ENCODE data around the gene SDSL.

Gene SDSL

DNA sequence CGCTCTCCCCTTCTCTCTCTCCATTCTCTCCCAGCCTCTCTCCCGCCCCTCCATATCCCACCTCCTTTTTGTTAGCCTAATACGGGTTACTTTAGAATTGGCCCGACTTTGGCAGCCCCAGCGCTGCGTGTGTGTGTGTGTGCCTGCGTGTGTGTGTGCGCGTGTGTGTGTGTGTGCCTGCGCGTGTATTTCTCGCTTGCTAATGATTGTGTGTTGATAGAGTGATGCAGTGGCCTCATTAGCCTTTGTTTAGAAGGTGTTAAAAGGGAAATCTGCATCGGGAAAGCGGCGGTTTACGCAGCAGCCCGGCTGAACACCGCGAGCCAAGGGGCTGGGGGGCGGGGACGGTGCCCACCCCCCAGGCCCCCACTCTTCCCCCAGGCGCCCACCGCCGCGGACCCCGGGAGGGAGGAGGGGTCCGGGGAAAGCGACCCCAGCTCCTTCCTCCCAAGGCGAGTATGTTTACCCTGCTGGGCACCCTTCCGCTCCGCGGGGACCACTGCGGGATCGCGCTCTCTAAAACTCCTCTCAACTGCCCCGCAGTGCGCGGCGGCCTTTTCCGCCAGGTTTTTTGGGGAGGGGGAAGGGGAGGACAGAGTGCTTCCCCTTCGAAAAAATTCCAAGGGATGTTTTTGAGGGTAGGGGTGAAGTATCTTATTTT, 56.3 kb downstream of the SDSL start:
- H3K79me2 ChIP-seq (ENCODE audit: insufficient read depth, low read length) = no peaks in the 10 kb centered on the region
- no peaks in the 10 kb centered on the region for H3K9me2 ChIP-seq (replicated peaks; ENCODE audit: low read depth, low read length)
- H3K4me3 ChIP-seq (ENCODE audit: low read length, poor library complexity, severe bottlenecking) = no peak overlapping the region
- TF ChIP-seq, protein P1, sequence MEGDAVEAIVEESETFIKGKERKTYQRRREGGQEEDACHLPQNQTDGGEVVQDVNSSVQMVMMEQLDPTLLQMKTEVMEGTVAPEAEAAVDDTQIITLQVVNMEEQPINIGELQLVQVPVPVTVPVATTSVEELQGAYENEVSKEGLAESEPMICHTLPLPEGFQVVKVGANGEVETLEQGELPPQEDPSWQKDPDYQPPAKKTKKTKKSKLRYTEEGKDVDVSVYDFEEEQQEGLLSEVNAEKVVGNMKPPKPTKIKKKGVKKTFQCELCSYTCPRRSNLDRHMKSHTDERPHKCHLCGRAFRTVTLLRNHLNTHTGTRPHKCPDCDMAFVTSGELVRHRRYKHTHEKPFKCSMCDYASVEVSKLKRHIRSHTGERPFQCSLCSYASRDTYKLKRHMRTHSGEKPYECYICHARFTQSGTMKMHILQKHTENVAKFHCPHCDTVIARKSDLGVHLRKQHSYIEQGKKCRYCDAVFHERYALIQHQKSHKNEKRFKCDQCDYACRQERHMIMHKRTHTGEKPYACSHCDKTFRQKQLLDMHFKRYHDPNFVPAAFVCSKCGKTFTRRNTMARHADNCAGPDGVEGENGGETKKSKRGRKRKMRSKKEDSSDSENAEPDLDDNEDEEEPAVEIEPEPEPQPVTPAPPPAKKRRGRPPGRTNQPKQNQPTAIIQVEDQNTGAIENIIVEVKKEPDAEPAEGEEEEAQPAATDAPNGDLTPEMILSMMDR (conservative IDR thresholded peaks at IDR 0.05; ENCODE audit: low read length) = no peak
- no peak for TF ChIP-seq EZH2phosphoT487 (IDR thresholded peaks at IDR 0.05; ENCODE audit: borderline replicate concordance)
- no peak overlapping the region for H3K9ac ChIP-seq (ENCODE audit: low read depth, low read length, poor library complexity, severe bottlenecking)
- no peaks in the 10 kb centered on the region for H3K36me3 ChIP-seq (ENCODE audit: insufficient read depth, low read length)
- H4K20me1 ChIP-seq (ENCODE audit: insufficient read depth, low read length, poor library complexity, severe bottlenecking) = no peaks in the 10 kb centered on the region
- H2AFZ ChIP-seq (ENCODE audit: low read length) = no peak overlapping the region
- H3K27me3 ChIP-seq (ENCODE audit: insufficient read depth, low read length, poor library complexity, severe bottlenecking) = no peaks in the 10 kb centered on the region
- no peaks in the 10 kb centered on the region for H3K4me1 ChIP-seq (ENCODE audit: insufficient read depth, low read length, poor library complexity, severe bottlenecking)
- no peak overlapping the region for H3K4me2 ChIP-seq (ENCODE audit: low read depth, low read length, poor library complexity, severe bottlenecking)
- H3K9me3 ChIP-seq (ENCODE audit: insufficient read depth, low read depth, low read length) = no peaks in the 10 kb centered on the region
- no peaks in the 10 kb centered on the region for H3F3A ChIP-seq (ENCODE audit: low read depth)

DNA sequence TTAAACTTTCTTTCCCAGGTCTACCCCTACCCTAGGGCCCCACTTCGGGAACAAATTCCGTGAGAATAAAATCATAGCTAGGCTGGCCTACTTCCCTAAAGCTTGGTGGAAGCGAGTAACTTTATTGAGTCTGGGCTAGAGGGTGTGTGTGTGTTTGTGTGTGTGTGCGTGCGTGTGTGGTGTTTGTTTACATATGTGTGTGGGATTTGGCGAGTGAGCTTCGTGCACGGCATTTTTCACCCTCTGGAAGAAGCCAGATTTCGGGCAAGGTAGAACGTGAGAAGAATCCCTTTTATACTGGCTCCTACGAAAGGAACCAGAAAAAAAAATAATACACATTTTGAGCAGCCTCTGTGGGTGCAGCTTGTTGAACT, 57.0 kb downstream of the SDSL start:
- no peaks in the 10 kb centered on the region for H3K79me2 ChIP-seq (ENCODE audit: insufficient read depth, low read length)
- no peak overlapping the region for H3K9ac ChIP-seq (ENCODE audit: low read depth, low read length, poor library complexity, severe bottlenecking)
- no peaks in the 10 kb centered on the region for H3K9me2 ChIP-seq (replicated peaks; ENCODE audit: low read depth, low read length)
- H3K4me3 ChIP-seq (ENCODE audit: low read length, poor library complexity, severe bottlenecking) = no peak overlapping the region
- H3K9me3 ChIP-seq (ENCODE audit: insufficient read depth, low read depth, low read length) = no peaks in the 10 kb centered on the region
- no peak overlapping the region for H2AFZ ChIP-seq (ENCODE audit: low read length)
- no peaks in the 10 kb centered on the region for H3K27me3 ChIP-seq (ENCODE audit: insufficient read depth, low read length, poor library complexity, severe bottlenecking)
- no peaks in the 10 kb centered on the region for H4K20me1 ChIP-seq (ENCODE audit: insufficient read depth, low read length, poor library complexity, severe bottlenecking)
- H3F3A ChIP-seq (ENCODE audit: low read depth) = no peaks in the 10 kb centered on the region
- H3K4me1 ChIP-seq (ENCODE audit: insufficient read depth, low read length, poor library complexity, severe bottlenecking) = no peaks in the 10 kb centered on the region
- no peak for TF ChIP-seq EZH2phosphoT487 (IDR thresholded peaks at IDR 0.05; ENCODE audit: borderline replicate concordance)
- TF ChIP-seq, protein P1 (conservative IDR thresholded peaks at IDR 0.05; ENCODE audit: low read length) = no peak
- no peak overlapping the region for H3K4me2 ChIP-seq (ENCODE audit: low read depth, low read length, poor library complexity, severe bottlenecking)
- no peaks in the 10 kb centered on the region for H3K36me3 ChIP-seq (ENCODE audit: insufficient read depth, low read length)

DNA sequence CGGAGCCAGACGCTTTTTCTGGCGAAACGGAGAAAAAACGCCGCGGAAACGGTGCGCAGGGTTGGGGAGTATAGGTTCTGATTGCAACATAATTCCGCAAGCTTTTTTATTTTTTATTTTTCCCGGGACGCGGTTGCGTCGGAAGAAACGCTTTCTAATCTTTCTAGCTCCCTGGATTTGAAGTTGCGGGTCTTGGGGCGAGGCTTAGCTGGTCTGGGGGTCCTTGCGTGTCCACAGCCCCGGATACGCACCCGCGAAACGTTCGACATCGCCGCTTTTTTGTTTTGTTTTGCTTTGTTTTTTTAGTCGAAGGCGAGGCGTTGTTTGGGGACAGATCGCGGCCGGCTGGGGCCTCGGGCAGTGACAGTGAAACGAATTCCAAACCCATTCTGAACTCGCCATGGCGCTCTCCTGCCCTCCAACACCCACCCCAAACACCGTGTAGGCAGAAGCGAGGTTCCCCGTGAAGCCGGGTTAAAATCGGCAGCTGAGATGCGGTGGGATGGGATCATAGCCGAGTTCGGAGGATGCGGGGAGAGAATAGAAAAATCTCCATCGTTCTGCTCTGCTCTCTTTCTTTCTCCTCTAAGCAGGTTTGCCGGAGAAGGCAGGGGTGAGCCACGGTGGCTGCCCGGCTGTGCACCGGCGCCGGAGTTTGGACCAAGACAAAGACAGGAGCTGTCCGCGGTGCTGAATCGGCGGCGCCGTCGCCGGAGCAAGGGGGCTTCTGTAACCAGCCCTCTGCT, 57.6 kb downstream of the SDSL start:
- Histone ChIP-seq H3K4me2 (ENCODE audit: low read depth, low read length, poor library complexity, severe bottlenecking) (no peak overlapping the region), H2AFZ (ENCODE audit: low read length) (no peak overlapping the region)

More for the DNA sequence above, 57.6 kb downstream of the SDSL start:
- Histone ChIP-seq H3K9ac (ENCODE audit: low read depth, low read length, poor library complexity, severe bottlenecking) (no peak overlapping the region), H3K9me2 (replicated peaks; ENCODE audit: low read depth, low read length) (no peaks in the 10 kb centered on the region), H3K79me2 (ENCODE audit: insufficient read depth, low read length) (no peaks in the 10 kb centered on the region), H3K4me1 (ENCODE audit: insufficient read depth, low read length, poor library complexity, severe bottlenecking) (no peaks in the 10 kb centered on the region), H3K36me3 (ENCODE audit: insufficient read depth, low read length) (no peaks in the 10 kb centered on the region), H4K20me1 (ENCODE audit: insufficient read depth, low read length, poor library complexity, severe bottlenecking) (no peaks in the 10 kb centered on the region), H3K27me3 (ENCODE audit: insufficient read depth, low read length, poor library complexity, severe bottlenecking) (no peaks in the 10 kb centered on the region), H3F3A (ENCODE audit: low read depth) (no peaks in the 10 kb centered on the region), H3K9me3 (ENCODE audit: insufficient read depth, low read depth, low read length) (no peaks in the 10 kb centered on the region), H3K4me3 (ENCODE audit: low read length, poor library complexity, severe bottlenecking) (no peak overlapping the region)
- TF ChIP-seq EZH2phosphoT487 (IDR thresholded peaks at IDR 0.05; ENCODE audit: borderline replicate concordance) = no peak
- TF ChIP-seq, protein P1 (conservative IDR thresholded peaks at IDR 0.05; ENCODE audit: low read length) = no peak

All from Loucy (cell line).